Colonic mucosa (tissue), 4 donors: ENCODE results near the gene FHIP1B. TPM values are rescaled to one million over a fixed set of nuclear protein-coding genes. Genes with fewer than 3 reads are reported as not detected.

ENCODE experiments used
- DNase-seq: peaks from one replicate; pipeline ENCODE4 v3.0.0-alpha.2; 2020
- H3K27ac ChIP-seq: fragments of 200-600 bp; one replicate; pipeline ENCODE4 v1.8.0; 2021
- H3K27me3 ChIP-seq: fragments of 200-600 bp; one replicate; pipeline ENCODE4 v1.8.0; 2021
- H3K36me3 ChIP-seq: fragments of 200-600 bp; one replicate; pipeline ENCODE4 v1.8.0; 2021
- H3K4me1 ChIP-seq: fragments of 200-600 bp; one replicate; pipeline ENCODE4 v1.8.0; 2021; ENCODE audit warnings: mild to moderate bottlenecking
- H3K4me3 ChIP-seq: fragments of 200-600 bp; one replicate; pipeline ENCODE4 v1.8.0; 2021
- H3K9ac ChIP-seq, 2 donors: one replicate each; pipeline ENCODE4 v1.7.0; 2013; ENCODE audit warnings: control low read depth in 2 of 2, low read depth in 2 of 2, low read length in 2 of 2
- H3K9me3 ChIP-seq: fragments of 200-600 bp; one replicate; pipeline ENCODE4 v1.8.0; 2021
- CTCF ChIP-seq: fragments of 200-600 bp; IDR thresholded peaks from one replicate; pipeline ENCODE4 v1.8.0; 2022; ENCODE audit warnings: antibody characterized with exemption, mild to moderate bottlenecking
- intact Hi-C: fragments of 100-400 bp; cut with DNase I; formaldehyde crosslinking; loops from one replicate; pipeline ENCODE4 v1.14.1; 2022
- total RNA-seq, 2 donors: library from RNA; stranded (reverse); fragmentation: NEBNext Ultra II Directional in 1 of 2; extraction: Animal tissue kit (Norgen Biotek cat#: 25700) in 1 of 2; gene quantifications; one replicate each; pipeline ENCODE4 v1.2.1, GENCODE V29; 2021
- donor health status: healthy.
- donor health status: DM: no; HTN: no; CAD: no.
- donor health status: DM: no; HTN: no; CAD: no.

Gene FHIP1B
- total RNA-seq, 2 donors from 2014 or later: 84.6 to 107 TPM

DNA sequence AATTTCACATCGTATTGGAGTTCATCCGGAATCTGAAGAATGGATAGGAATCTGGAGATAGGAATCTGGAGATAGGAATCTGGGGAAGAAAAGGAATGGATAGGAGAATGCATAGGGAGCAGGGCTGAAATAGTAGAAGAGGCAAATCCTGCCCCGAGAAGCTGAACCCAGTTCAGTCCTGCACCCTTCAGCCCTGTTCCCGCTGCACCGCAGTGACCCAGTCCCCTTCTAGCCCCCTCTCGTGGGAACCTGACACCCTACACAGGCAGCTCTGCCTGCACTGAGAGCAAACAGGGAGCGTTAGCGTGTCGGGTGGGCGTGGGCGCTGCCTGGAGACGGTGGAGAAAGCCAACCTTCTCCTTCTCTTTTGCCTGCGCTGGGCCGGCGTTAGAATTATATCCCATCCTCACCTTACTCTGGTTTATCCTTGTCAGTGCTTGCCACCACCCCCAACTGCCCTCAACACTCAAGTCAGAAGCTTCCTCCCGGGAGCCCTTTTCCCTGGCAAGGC lies 24.2 kb upstream of the FHIP1B start:
- H3K4me3 ChIP-seq: no peak overlapping the region
- peaks cover 29% of the 10 kb centered on the region for H3K27me3 ChIP-seq
- no peaks in the 10 kb centered on the region for H3K9me3 ChIP-seq
- intact Hi-C loops: loop anchor here (5.0 kb wide), 1 partner anchor 94 kb away; no protein-coding TSS in a partner anchor
- no peak for DNase-seq
- no peaks in the 10 kb centered on the region for H3K36me3 ChIP-seq
- H3K9ac ChIP-seq: no peak overlapping the region
- TF ChIP-seq CTCF: no peak
- no peaks in the 10 kb centered on the region for H3K4me1 ChIP-seq
- H3K27ac ChIP-seq: no peak overlapping the region

- TF ChIP-seq CTCF: no peak
- no peak for DNase-seq
- intact Hi-C loops: loop anchor here (5.0 kb wide), 1 partner anchor 94 kb away; no protein-coding TSS in a partner anchor
- Histone ChIP-seq H3K27ac (no peak overlapping the region), H3K27me3 (peaks cover 29% of the 10 kb centered on the region), H3K36me3 (no peaks in the 10 kb centered on the region), H3K9me3 (no peaks in the 10 kb centered on the region), H3K4me1 (no peaks in the 10 kb centered on the region), H3K9ac (no peak overlapping the region), H3K4me3 (no peak overlapping the region)
These were observed 23.7 kb upstream of the FHIP1B start for GRCh38 chr11:6258141-6258540.

- Histone ChIP-seq H3K36me3 (no peaks in the 10 kb centered on the region), H3K9me3 (no peaks in the 10 kb centered on the region), H3K27me3 (peaks cover 7% of the 10 kb centered on the region), H3K27ac (no peak overlapping the region), H3K4me3 (no peak overlapping the region), H3K4me1 (peaks cover 3% of the 10 kb centered on the region), H3K9ac (no peak overlapping the region)
- TF ChIP-seq CTCF: no peak
- DNase-seq: no peak
- intact Hi-C loops: no loop called here
These were observed 18.8 kb upstream of the FHIP1B start for GRCh38 chr11:6253197-6253596.

GRCh38 chr11:6251990-6252473 lies 17.6 kb upstream of the FHIP1B start:
- no peak for DNase-seq
- peaks cover 3% of the 10 kb centered on the region for H3K27me3 ChIP-seq
- intact Hi-C loops: no loop called here
- H3K4me3 ChIP-seq: no peak overlapping the region
- H3K36me3 ChIP-seq: no peaks in the 10 kb centered on the region
- H3K9me3 ChIP-seq: no peaks in the 10 kb centered on the region
- no peak overlapping the region for H3K27ac ChIP-seq
- no peak for TF ChIP-seq CTCF
- H3K9ac ChIP-seq: no peak overlapping the region
- H3K4me1 ChIP-seq: peaks cover 3% of the 10 kb centered on the region

DNA sequence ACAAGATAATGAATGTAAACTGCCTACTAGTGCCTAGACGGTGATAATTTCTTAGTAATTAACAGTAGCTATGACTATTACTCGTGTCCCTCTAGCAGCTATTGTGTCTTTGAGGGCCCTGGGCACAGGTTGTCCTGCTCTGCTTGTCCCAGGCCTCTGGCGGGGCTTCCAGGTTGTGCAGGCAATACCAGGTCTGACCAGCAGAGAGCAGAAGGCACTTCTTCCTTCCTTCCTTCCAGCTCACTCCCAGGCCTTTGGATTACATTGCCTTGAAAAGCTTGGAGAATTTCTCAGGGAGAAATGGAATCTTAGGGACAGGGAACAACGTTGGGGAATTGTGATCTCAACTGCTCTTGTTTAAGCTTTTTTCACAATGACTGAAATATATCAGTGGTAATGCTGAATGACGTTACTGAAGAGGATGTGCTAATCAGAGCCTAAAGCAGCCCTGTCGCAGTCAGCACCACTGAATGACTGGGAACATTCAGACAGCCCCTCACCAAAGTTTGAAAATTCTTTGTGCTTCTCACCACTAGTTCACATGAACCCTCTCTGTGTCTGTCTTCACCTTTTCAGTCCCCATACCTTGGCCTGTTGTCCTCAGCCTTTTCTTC lies 16.8 kb upstream of the FHIP1B start:
- Histone ChIP-seq H3K9me3 (no peaks in the 10 kb centered on the region), H3K36me3 (no peaks in the 10 kb centered on the region), H3K4me1 (peaks cover 3% of the 10 kb centered on the region), H3K27ac (no peak overlapping the region), H3K27me3 (no peaks in the 10 kb centered on the region), H3K9ac (no peak overlapping the region), H3K4me3 (no peak overlapping the region)
- intact Hi-C loops: no loop called here
- peak; percentile 95 for TF ChIP-seq CTCF
- DNase-seq: peak; percentile 74
